DOHH2 (cell line): Measurements from ENCODE around the gene KRTAP9-2.

ENCODE experiments used
- H3F3A ChIP-seq: fragments of 200-600 bp; sonication (generic), shearing (Covaris generic); 2 replicates; pipeline ENCODE4 v1.6.0; 2016; ENCODE audit warnings: antibody characterized with exemption, mild to moderate bottlenecking; ENCODE audit not compliant: control insufficient read depth, insufficient read depth
- H3K27ac ChIP-seq: fragments of 200-600 bp; sonication (generic); 2 replicates; pipeline ENCODE4 v1.5.1; 2014; ENCODE audit warnings: low read depth, mild to moderate bottlenecking, low read length, moderate library complexity
- H3K27me3 ChIP-seq: fragments of 200-600 bp; sonication (generic); 2 replicates; pipeline ENCODE4 v1.6.1; 2014; ENCODE audit warnings: mild to moderate bottlenecking, low read length, mixed read lengths; ENCODE audit not compliant: control insufficient read depth
- H3K36me3 ChIP-seq: fragments of 200-600 bp; sonication (generic); 2 replicates; pipeline ENCODE4 v1.6.1; 2014; ENCODE audit warnings: mild to moderate bottlenecking, low read length, moderate library complexity, mixed read lengths; ENCODE audit not compliant: control insufficient read depth
- H3K4me1 ChIP-seq: fragments of 200-600 bp; sonication (generic); 2 replicates; pipeline ENCODE4 v1.6.1; 2014; ENCODE audit warnings: mild to moderate bottlenecking, low read length, mixed read lengths; ENCODE audit not compliant: control insufficient read depth
- H3K4me2 ChIP-seq: fragments of 200-600 bp; sonication (generic); 2 replicates; pipeline ENCODE4 v1.6.0; 2014; ENCODE audit warnings: mild to moderate bottlenecking, low read length, moderate library complexity
- H3K4me3 ChIP-seq: fragments of 200-600 bp; sonication (generic); 2 replicates; pipeline ENCODE4 v1.5.1; 2014; ENCODE audit warnings: mild to moderate bottlenecking, low read length, mixed read lengths
- H3K79me2 ChIP-seq: fragments of 200-600 bp; sonication (generic); 2 replicates; pipeline ENCODE4 v1.6.1; 2014; ENCODE audit warnings: mild to moderate bottlenecking, low read length, mixed read lengths; ENCODE audit not compliant: control insufficient read depth
- H3K9me2 ChIP-seq: fragments of 200-600 bp; sonication (generic); replicated peaks from 2 replicates; pipeline ENCODE4 v1.6.1; 2014; ENCODE audit warnings: mild to moderate bottlenecking, low read length, mixed read lengths; ENCODE audit not compliant: control insufficient read depth
- H3K9me3 ChIP-seq: fragments of 200-600 bp; sonication (generic); 2 replicates; pipeline ENCODE4 v1.6.1; 2014; ENCODE audit warnings: antibody characterized with exemption, low read length, mixed read lengths; ENCODE audit not compliant: control insufficient read depth, insufficient read depth
- H4K20me1 ChIP-seq: fragments of 200-600 bp; sonication (generic); 2 replicates; pipeline ENCODE4 v1.6.0; 2014; ENCODE audit warnings: low read depth, mild to moderate bottlenecking, antibody characterized with exemption, low read length, moderate library complexity; ENCODE audit not compliant: control insufficient read depth, insufficient read depth
- CTCF ChIP-seq: fragments of 200-600 bp; sonication (generic); IDR thresholded peaks from one replicate; pipeline ENCODE4 v1.5.1; 2014; ENCODE audit warnings: antibody characterized with exemption, mild to moderate bottlenecking, low read depth, low read length; ENCODE audit not compliant: poor library complexity, severe bottlenecking
- EZH2phosphoT487 ChIP-seq: fragments of 200-600 bp; sonication (generic); IDR thresholded peaks from 2 replicates; pipeline ENCODE4 v1.6.1; 2017; ENCODE audit warnings: borderline replicate concordance, mild to moderate bottlenecking, antibody characterized with exemption, low read length, moderate library complexity, mixed read lengths

The KRTAP9-2 gene

GRCh38 chr17:41199421-41200078, 26.9 kb upstream of the KRTAP9-2 start:
- Histone ChIP-seq H3K4me3 (no peak overlapping the region), H3K79me2 (no peaks in the 10 kb centered on the region), H3K27me3 (0 out of 2 replicates have a peak, but pooled peaks cover 3% of the 10 kb centered on the region), H4K20me1 (no peaks in the 10 kb centered on the region), H3F3A (no peaks in the 10 kb centered on the region), H3K4me1 (no peaks in the 10 kb centered on the region), H3K36me3 (no peaks in the 10 kb centered on the region), H3K9me2 (no peaks in the 10 kb centered on the region), H3K27ac (no peak overlapping the region), H3K4me2 (no peak overlapping the region), H3K9me3 (no peaks in the 10 kb centered on the region)
- TF ChIP-seq CTCF (no peak), EZH2phosphoT487 (no peak)

- Histone ChIP-seq H3K4me2 (peak overlapping the region; percentile 25), H3K79me2 (no peaks in the 10 kb centered on the region), H3K9me3 (no peaks in the 10 kb centered on the region; the same call in 1 of the 2 replicates), H3K36me3 (no peaks in the 10 kb centered on the region), H3K4me1 (peaks cover 17% of the 10 kb centered on the region), H4K20me1 (no peaks in the 10 kb centered on the region), H3K27ac (no peak overlapping the region), H3K4me3 (no peak overlapping the region), H3F3A (no peaks in the 10 kb centered on the region), H3K9me2 (no peaks in the 10 kb centered on the region), H3K27me3 (no peaks in the 10 kb centered on the region)
- TF ChIP-seq EZH2phosphoT487 (no peak), CTCF (no peak)
Measured at GRCh38 chr17:41211845-41212466, 14.5 kb upstream of the KRTAP9-2 start.

- H3F3A ChIP-seq, result no peaks in the 10 kb centered on the region
- H3K27me3 ChIP-seq, result no peaks in the 10 kb centered on the region
- H3K4me1 ChIP-seq, result peaks cover 17% of the 10 kb centered on the region
- H3K79me2 ChIP-seq, result no peaks in the 10 kb centered on the region
- no peaks in the 10 kb centered on the region for H3K36me3 ChIP-seq
- H3K9me3 ChIP-seq, result no peaks in the 10 kb centered on the region; the same call in 1 of the 2 replicates
- H3K27ac ChIP-seq, result no peak overlapping the region
- no peaks in the 10 kb centered on the region for H4K20me1 ChIP-seq
- no peak overlapping the region for H3K4me3 ChIP-seq
- H3K4me2 ChIP-seq, result peak overlapping the region; percentile 25; the same call in 1 of the 2 replicates
- no peaks in the 10 kb centered on the region for H3K9me2 ChIP-seq
- no peak for TF ChIP-seq EZH2phosphoT487
- no peak for TF ChIP-seq CTCF
Measured at GRCh38 chr17:41212524-41213169, 13.8 kb upstream of the KRTAP9-2 start.
